ENCODE measurements around the gene KRT72. TPM values are rescaled to one million over a fixed set of nuclear protein-coding genes. Genes with fewer than 3 reads are reported as not detected.
A peak's percentile ranks its signal among the peaks of the same experiment; 100 is the strongest.

KRT72 gene
- total RNA-seq, 2 experiments from 2014 or later, result 2.3 TPM

- Mint-ChIP-seq H3K36me3 (ENCODE audit: low read depth) (no peaks in the 10 kb centered on the region), H3K27me3 (ENCODE audit: low read depth) (no peaks in the 10 kb centered on the region), H3K9me3 (peaks cover 1% of the 10 kb centered on the region), H3K4me3 (peak overlapping the region; percentile 5), H3K4me1 (ENCODE audit: low read depth) (peaks cover 71% of the 10 kb centered on the region), H3K27ac (no peak overlapping the region)
- CTCF ChIA-PET, result no interaction called here
- intact Hi-C loops (cut with micrococcal nuclease), result no loop called here
- DNase-seq, result no peak
These were observed 26.8 kb upstream of the KRT72 start for GRCh38 chr12:52628111-52628507.

GRCh38 chr12:52627395-52628110 is 26.3 kb upstream of the KRT72 start:
- H3K36me3 Mint-ChIP-seq (ENCODE audit: low read depth), result no peaks in the 10 kb centered on the region
- DNase-seq, result peak; percentile 3
- H3K27me3 Mint-ChIP-seq (ENCODE audit: low read depth), result no peaks in the 10 kb centered on the region
- H3K27ac Mint-ChIP-seq, result no peak overlapping the region
- H3K4me1 Mint-ChIP-seq (ENCODE audit: low read depth), result peaks cover 69% of the 10 kb centered on the region
- peaks cover 1% of the 10 kb centered on the region for H3K9me3 Mint-ChIP-seq
- H3K4me3 Mint-ChIP-seq, result no peak overlapping the region
- CTCF ChIA-PET, result interaction anchor here (1.4 kb wide), 1 partner anchor 10 kb away, joined by 3 read pairs; no protein-coding TSS in a partner anchor
- intact Hi-C loops (cut with micrococcal nuclease), result no loop called here

GRCh38 chr12:52622349-52622748 is 21.1 kb upstream of the KRT72 start:
- Mint-ChIP-seq H3K9me3 (peaks cover 1% of the 10 kb centered on the region), H3K36me3 (ENCODE audit: low read depth) (no peaks in the 10 kb centered on the region)
- CTCF ChIA-PET, result no interaction called here

GRCh38 chr12:52618866-52619265 is 17.6 kb upstream of the KRT72 start:
- CTCF ChIA-PET, result interaction anchor here (0.6 to 1.3 kb wide), 3 partner anchors 9 to 597 kb away, joined by 3 to 5 read pairs (median 3); no protein-coding TSS in a partner anchor
- H3K27me3 Mint-ChIP-seq (ENCODE audit: low read depth), result no peaks in the 10 kb centered on the region
- H3K27ac Mint-ChIP-seq, result no peak overlapping the region

More at GRCh38 chr12:52622349-52622748, 21.1 kb upstream of the KRT72 start:
- DNase-seq, result peak; percentile 3
- Mint-ChIP-seq H3K27ac (no peak overlapping the region), H3K4me1 (ENCODE audit: low read depth) (peaks cover 54% of the 10 kb centered on the region), H3K4me3 (no peak overlapping the region), H3K27me3 (ENCODE audit: low read depth) (no peaks in the 10 kb centered on the region)
- intact Hi-C loops (cut with micrococcal nuclease), result no loop called here

GRCh38 chr12:52618216-52618615 is 17.0 kb upstream of the KRT72 start, which contains the start of gene KRT73:
TSS of gene KRT73 (minus strand) at chr12:52618559. CDS start at chr12:52618524, 35 bp downstream.
- Mint-ChIP-seq H3K4me1 (ENCODE audit: low read depth) (peaks cover 71% of the 10 kb centered on the region), H3K27me3 (ENCODE audit: low read depth) (no peaks in the 10 kb centered on the region), H3K36me3 (ENCODE audit: low read depth) (no peaks in the 10 kb centered on the region), H3K4me3 (no peak within 1 kb of the TSS), H3K27ac (no peak within 1 kb of the TSS), H3K9me3 (peaks cover under 1% of the 10 kb centered on the region)
- intact Hi-C loops (cut with micrococcal nuclease), result no loop called here
- CTCF ChIA-PET, result interaction anchor here (0.6 to 1.4 kb wide), 4 partner anchors 12 to 596 kb away, joined by 3 to 4 read pairs (median 4); no protein-coding TSS in a partner anchor
- no peak for DNase-seq

More at GRCh38 chr12:52618866-52619265, 17.6 kb upstream of the KRT72 start:
- H3K4me1 Mint-ChIP-seq (ENCODE audit: low read depth), result peaks cover 65% of the 10 kb centered on the region
- DNase-seq, result no peak
- peaks cover 1% of the 10 kb centered on the region for H3K9me3 Mint-ChIP-seq
- intact Hi-C loops (cut with micrococcal nuclease), result no loop called here
- no peak overlapping the region for H3K4me3 Mint-ChIP-seq
- no peaks in the 10 kb centered on the region for H3K36me3 Mint-ChIP-seq (ENCODE audit: low read depth)

GRCh38 chr12:52617403-52617785 is 16.1 kb upstream of the KRT72 start:
- no peak overlapping the region for H3K27ac Mint-ChIP-seq

GRCh38 chr12:52616680-52617402 is 15.6 kb upstream of the KRT72 start:
- Mint-ChIP-seq H3K9me3 (no peaks in the 10 kb centered on the region), H3K4me3 (no peak overlapping the region), H3K36me3 (ENCODE audit: low read depth) (no peaks in the 10 kb centered on the region), H3K27ac (no peak overlapping the region), H3K27me3 (ENCODE audit: low read depth) (no peaks in the 10 kb centered on the region), H3K4me1 (ENCODE audit: low read depth) (peaks cover 77% of the 10 kb centered on the region)
- intact Hi-C loops (cut with micrococcal nuclease), result no loop called here
- CTCF ChIA-PET, result interaction anchor here (0.6 to 1.4 kb wide), 4 partner anchors 10 to 16 kb away, joined by 3 to 4 read pairs (median 4); no protein-coding TSS in a partner anchor
- DNase-seq, result no peak

More at GRCh38 chr12:52617403-52617785, 16.1 kb upstream of the KRT72 start:
- H3K36me3 Mint-ChIP-seq (ENCODE audit: low read depth), result no peaks in the 10 kb centered on the region
- intact Hi-C loops (cut with micrococcal nuclease), result no loop called here
- CTCF ChIA-PET, result interaction anchor here (1.0 to 1.4 kb wide), 3 partner anchors 9 to 15 kb away, joined by 3 to 4 read pairs (median 4); no protein-coding TSS in a partner anchor
- no peaks in the 10 kb centered on the region for H3K9me3 Mint-ChIP-seq
- H3K4me1 Mint-ChIP-seq (ENCODE audit: low read depth), result peaks cover 74% of the 10 kb centered on the region
- no peak for DNase-seq
- H3K27me3 Mint-ChIP-seq (ENCODE audit: low read depth), result no peaks in the 10 kb centered on the region
- H3K4me3 Mint-ChIP-seq, result no peak overlapping the region

GRCh38 chr12:52615912-52616311 is 14.6 kb upstream of the KRT72 start:
- no peak for DNase-seq
- Mint-ChIP-seq H3K27me3 (ENCODE audit: low read depth) (no peaks in the 10 kb centered on the region), H3K4me3 (no peak overlapping the region), H3K9me3 (no peaks in the 10 kb centered on the region), H3K36me3 (ENCODE audit: low read depth) (no peaks in the 10 kb centered on the region), H3K27ac (peak overlapping the region; percentile 85), H3K4me1 (ENCODE audit: low read depth) (peaks cover 78% of the 10 kb centered on the region)
- CTCF ChIA-PET, result interaction anchor here (1.0 kb wide), 1 partner anchor 365 kb away, joined by 3 read pairs; no protein-coding TSS in a partner anchor
- intact Hi-C loops (cut with micrococcal nuclease), result no loop called here

GRCh38 chr12:52615208-52615868 is 14.1 kb upstream of the KRT72 start:
- Mint-ChIP-seq H3K9me3 (no peaks in the 10 kb centered on the region), H3K27me3 (ENCODE audit: low read depth) (no peaks in the 10 kb centered on the region), H3K4me1 (ENCODE audit: low read depth) (peaks cover 79% of the 10 kb centered on the region), H3K4me3 (peak overlapping the region; percentile 4), H3K36me3 (ENCODE audit: low read depth) (no peaks in the 10 kb centered on the region), H3K27ac (peak overlapping the region; percentile 85)
- CTCF ChIA-PET, result interaction anchor here (1.0 kb wide), 1 partner anchor 366 kb away, joined by 3 read pairs; no protein-coding TSS in a partner anchor
- intact Hi-C loops (cut with micrococcal nuclease), result no loop called here
- DNase-seq, result peak; percentile 52

GRCh38 chr12:52614381-52615207 is 13.3 kb upstream of the KRT72 start:
- no peak overlapping the region for H3K4me3 Mint-ChIP-seq
- intact Hi-C loops (cut with micrococcal nuclease), result no loop called here
- DNase-seq, result peak; percentile 9
- peaks cover 84% of the 10 kb centered on the region for H3K4me1 Mint-ChIP-seq (ENCODE audit: low read depth)
- no peaks in the 10 kb centered on the region for H3K36me3 Mint-ChIP-seq (ENCODE audit: low read depth)
- H3K27me3 Mint-ChIP-seq (ENCODE audit: low read depth), result no peaks in the 10 kb centered on the region
- no peaks in the 10 kb centered on the region for H3K9me3 Mint-ChIP-seq
- H3K27ac Mint-ChIP-seq, result peak overlapping the region; percentile 85
- CTCF ChIA-PET, result no interaction called here

- Mint-ChIP-seq H3K36me3 (ENCODE audit: low read depth) (no peaks in the 10 kb centered on the region), H3K27me3 (ENCODE audit: low read depth) (no peaks in the 10 kb centered on the region), H3K4me1 (ENCODE audit: low read depth) (peaks cover 89% of the 10 kb centered on the region), H3K27ac (no peak overlapping the region), H3K9me3 (no peaks in the 10 kb centered on the region), H3K4me3 (no peak overlapping the region)
- intact Hi-C loops (cut with micrococcal nuclease), result no loop called here
- DNase-seq, result peak; percentile 57
- CTCF ChIA-PET, result no interaction called here
These were observed 12.2 kb upstream of the KRT72 start for GRCh38 chr12:52613384-52614030.

All from activated naive CD4-positive, alpha-beta T cell treated with anti-CD3 and anti-CD28 coated beads for 36 hours (primary cell).